A204.1 (cell line): ENCODE measurements around the gene MBLAC2.

Experiments
- FAIRE-seq: peaks from 2 replicates; lab custom pipeline; 2012; peaks lifted over from hg19 to GRCh38; lab: Jason Lieb, UNC

Gene MBLAC2

DNA sequence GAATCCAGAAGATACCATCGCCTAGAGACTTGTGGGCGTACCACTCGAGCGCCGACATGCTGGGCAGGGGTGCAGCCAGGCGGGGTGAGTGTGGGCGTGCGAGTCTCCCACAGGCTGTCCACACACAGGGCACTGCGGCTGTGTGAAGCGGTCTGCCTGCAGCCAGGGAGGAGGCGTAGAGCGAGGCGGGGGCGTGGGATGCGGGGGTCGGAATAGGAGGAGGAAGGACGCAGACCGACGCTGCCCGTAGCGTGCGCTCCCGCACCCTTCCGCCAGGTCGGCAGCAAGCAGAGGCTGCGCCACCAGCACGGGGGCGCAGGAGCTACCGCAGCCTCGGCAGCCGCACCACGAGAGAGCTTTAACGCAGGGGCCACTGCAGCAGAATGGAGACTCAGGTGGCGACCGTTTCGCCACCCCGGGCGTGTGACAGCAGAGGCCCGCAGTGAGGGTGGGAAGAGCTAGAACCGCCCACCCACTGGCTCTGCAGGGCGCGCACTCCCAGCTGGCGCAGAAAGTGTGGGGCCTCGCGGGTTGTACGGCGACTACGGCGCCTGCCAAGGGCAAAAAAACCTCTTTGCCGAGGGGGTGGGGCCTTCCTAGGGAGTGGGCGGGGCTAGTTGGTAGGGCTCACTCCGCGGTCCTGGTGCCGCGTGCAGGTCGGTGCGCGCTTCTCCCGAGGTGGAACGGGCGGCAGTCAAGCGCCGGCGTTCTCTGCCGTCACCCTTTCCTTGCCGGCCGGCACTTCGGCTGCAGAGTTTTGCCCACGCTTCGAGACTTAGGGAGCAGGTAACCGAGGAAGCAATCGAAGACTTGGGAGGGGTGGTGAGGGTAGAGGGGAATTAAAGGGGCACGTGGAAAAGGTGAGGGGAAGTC lies at the start of gene MBLAC2, which contains the start of gene POLR3G:
MBLAC2 (minus strand) TSS at position 537 of the 873 bp plus-strand sequence; CDS start at position 58, 479 bp downstream.
POLR3G (plus strand) TSS at position 630 of the 873 bp plus-strand sequence. CDS start 10,704 bp downstream, outside the sequence.
- no peak for FAIRE-seq

DNA sequence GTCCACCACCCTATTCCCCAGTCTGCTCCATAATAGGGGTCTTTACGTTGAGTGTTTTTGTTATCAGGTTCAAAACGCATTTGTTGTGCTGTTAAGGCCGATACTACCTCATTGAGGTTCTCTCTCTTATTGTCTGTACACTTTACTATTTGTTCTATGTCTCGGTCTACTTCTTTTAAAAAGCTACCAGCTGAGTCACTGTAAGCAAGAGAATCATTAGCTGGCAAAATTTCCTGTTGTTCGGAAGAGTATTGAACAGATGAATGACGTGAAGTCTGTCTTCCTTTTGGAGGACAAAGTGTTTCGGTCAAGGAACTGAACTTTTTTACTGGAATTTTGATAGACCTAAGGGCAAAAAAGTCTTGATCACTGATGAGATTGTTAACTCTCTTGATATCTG lies 44.5 kb upstream of the MBLAC2 start:
- FAIRE-seq = no peak

DNA sequence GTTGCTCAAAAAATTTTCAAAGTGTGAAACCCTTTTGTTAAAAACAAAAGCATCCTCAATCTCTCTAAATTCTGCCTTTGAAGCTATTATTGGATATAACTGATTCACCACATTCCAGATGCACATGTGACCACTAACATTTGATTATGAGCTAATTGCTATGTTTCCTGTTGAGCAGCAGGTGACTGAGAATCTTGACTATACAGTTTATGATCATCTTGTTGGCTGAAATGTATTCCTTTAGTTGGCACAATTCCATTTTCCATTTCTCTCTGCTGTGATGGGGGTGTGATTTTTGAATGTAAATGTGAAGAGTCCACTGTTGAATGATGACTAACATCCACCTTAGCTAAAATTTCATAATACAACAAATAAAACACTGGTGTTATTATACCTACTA lies 44.1 kb upstream of the MBLAC2 start:
- no peak for FAIRE-seq

DNA sequence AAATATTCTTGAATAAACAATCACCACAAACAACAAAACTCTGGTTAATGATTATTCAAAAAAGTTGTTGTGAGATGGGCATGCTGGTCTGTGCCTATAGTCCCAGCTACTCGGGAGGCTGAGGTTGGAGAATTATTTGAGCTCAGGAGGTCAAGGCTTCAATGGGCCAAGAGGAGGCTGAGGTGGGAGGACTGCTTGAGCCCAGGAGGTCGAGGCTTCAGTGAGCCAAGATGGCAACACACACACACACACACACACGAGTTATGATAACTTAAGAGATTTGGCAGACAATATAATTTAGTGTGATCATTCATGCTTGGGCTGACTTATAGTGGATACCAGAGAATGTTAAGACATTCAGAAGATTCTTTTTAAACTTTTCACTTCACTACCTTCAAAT lies 39.9 kb upstream of the MBLAC2 start:
- no peak for FAIRE-seq

DNA sequence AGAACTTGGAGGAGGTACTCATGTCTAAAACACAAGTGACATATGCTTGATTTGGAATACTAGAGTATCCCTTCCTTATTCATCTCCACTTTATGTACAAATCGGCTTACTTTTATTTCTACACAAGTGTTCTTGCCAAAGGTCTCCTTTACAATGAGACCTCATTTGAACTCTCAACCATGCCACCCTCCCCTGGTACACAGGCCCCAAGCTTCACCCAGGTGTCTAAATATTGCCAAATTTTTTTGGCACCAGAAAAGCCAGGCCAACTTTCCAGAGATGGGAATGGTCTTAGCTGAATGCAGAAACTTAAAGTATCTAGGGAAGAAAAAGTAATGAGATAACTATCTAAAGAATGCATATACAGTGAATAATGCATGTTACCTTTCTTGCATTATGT lies 35.9 kb upstream of the MBLAC2 start:
- no peak for FAIRE-seq

DNA sequence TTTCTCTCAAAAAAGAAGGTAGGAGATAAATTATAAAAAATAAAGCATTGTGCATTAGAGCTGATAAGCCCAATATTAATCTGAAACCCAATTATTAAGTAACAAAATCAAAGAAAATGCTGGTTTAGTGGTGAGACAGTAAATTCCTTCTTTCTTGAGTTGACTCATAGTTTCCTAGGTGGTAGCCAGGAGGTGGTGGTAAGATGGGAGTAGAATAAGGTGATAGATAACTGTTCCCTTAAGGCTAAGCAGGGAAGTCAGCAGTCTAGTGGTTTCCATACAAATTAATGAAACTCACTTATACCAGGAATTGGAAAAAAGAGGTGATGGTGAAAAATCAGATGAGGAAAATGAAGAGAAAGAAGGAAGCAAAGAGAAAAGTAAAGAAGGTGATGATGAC lies 31.6 kb upstream of the MBLAC2 start:
- no peak for FAIRE-seq

DNA sequence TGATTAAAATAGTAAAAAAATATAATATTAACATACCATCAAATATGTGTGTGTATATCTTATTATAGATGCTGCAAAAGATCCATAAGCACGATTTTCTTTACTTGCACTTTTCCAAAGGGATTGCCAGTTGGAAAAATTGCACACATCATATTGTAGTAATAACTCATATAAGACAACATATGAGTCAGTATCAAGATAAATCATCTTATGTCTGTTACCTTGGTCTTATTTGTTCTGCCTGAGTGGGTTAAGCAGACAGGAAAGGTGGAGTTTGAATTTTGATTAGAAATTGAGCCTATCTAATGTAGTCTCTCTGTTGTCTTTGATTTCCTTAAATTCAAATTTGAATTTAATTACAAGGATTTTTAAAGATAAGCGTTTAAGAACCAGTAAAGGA lies 30.2 kb upstream of the MBLAC2 start:
- FAIRE-seq = no peak

DNA sequence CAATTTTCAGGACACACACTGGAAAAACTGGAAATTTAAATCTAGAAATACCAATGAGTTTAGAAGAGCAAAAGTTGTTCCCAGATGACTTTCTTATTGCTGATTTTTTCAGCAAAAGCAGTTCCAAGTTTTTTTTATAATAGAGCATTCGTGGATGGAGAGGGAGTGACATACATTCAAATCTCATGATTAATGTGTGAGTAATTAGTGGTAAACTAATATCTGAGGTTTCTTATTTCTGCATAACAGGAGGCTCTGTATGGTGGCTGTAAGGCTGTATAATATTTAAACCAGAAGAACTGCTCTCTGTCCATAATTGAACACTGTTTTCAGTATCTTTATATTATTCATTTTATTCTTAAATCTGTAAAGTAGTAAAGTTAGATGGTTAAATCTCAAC lies 29.0 kb upstream of the MBLAC2 start:
- FAIRE-seq = no peak

DNA sequence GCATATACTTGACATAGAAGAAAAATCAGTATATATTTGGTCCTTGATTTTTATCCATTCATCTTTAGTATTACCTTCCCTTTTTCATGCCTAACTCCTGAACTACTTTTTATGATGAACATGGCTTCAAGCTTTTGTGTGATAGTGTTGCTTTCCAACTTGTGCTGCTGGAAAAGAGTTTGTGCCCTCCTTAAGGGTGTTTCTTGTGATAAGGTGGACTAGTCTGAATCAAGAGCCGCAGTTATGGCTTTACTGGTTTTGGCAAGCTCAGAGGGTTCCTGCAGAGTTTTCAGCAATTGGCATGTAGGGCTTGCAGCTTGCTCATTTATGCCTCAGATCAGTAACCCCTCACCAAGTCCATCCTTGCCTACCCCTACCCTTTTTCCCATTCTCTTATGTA lies 20.6 kb upstream of the MBLAC2 start:
- FAIRE-seq = no peak

DNA sequence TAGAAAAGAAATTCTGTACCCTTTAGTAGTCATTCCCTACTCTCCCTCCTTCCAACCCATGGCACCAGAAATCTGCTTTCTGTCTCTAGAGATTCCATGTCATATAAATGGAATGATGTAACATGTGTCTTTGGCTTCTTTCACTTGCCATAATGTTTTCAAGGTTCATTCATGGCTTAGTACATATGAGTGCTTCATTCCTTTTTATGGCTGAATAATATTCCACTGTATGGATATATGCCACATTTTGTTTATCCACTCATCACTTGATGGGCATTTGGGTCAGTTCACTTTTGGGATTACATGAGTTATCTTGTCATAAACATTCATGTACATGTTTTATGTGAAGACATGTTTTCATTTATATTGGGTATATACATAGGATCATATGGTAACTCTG lies 19.5 kb upstream of the MBLAC2 start:
- no peak for FAIRE-seq

DNA sequence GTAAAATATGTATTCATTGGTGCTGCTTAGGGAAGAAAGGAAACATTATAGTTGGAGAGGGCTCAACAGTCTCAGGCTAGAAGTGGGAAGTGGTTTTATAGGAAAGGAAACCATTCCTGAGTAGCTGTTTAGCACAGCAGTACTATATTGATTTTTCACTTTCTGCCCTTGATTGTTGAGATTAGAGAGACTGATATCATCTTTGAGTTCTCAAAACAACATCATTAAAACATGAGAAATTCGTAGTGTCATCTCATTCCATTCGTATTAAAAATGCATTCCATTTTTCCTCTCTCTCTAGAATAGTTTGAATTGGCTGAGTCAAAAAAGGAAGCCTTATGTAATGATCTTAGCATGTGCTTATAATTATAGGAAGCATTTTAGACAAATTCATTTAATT lies 14.2 kb upstream of the MBLAC2 start:
- FAIRE-seq = no peak

DNA sequence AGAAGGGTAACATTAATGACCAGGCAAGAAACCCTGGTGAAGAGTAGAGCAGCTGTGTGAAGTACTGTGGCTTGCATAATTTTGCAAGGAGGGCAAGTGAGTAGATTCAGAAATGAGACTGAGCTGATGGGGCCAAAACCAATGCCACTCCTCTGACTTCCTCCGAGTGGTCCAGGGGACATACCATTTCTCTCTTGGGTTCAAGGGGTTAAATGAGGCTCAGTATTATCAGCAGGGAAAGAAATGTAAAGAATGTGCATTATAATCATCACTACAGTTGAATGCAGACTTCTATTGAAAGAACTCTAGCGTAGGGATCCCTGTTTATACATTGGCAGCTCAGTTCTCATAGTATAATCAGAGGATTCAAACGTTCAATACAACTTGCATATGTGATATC lies 10.0 kb upstream of the MBLAC2 start:
- no peak for FAIRE-seq

DNA sequence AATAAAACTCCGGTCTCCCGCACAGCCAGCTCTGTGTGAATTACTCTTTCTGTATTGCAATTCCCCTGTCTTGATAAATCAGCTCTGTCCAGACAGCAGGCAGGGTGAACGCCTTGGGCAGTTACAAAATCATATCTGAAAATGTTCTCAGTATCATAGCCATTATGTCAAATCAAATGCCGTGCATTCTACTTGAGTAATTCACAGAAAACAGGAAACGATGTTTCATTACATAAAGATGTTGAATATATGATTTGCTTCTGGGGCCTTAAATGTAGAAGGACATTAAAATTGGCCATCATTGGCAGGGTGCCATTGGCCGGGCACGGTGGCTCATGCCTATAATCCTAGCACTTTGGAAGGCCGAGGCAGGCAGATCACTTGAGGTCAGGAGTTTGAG lies 8.6 kb upstream of the MBLAC2 start:
- no peak for FAIRE-seq

DNA sequence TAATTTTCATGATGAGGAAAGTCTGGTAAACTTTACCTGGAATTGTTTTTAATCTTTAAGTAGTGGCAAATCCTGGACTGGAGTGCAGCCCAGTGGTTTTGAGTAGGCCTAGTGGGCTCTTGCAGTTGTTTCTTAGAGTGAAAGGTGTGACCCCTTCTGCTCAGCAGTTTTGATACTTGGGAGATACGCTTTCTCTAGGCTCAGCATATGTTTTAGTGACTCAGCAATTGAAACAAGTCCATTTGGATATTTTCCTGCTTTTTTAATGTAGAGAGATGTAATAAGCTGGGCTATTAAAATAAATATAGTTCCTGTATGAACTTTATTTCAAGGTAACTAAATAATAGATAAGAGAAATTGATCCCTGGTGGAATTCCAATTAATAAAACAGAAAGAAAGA lies 6.1 kb upstream of the MBLAC2 start:
- no peak for FAIRE-seq

DNA sequence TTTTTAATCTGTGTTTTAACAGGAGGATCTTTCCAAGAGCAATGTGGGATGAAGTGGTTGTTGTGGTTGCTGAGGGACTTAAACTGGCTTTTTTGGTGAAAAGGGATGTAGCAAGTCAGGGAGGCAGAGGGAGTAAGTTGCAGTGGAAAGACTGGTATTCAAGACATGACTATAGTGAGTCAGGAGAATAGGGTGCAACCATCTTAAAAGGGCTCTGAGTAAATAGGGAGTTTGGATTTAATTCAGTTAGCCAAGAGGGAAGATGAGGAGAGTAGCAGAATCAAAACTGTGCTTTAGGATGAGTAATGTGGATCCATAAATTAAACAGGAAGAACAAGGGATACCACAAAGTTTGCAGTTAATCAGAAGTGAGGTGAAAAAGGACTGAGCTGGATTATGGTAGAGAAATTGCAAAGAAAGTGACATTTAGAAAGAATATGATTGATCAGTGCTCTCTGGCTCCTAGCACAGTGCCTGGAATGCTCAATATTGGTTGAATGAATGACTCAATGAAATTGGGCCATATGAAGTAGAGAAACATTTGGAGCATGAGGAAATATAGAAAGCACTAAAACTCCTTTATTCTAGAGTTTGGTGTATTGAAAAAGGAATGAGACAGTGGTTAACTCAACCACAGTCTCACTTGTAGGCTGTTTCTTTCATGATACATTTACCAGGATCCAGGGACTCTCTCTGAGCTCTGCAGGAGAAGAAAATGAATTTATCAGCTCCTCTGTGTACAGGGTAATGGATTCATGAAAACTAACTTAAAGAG lies 5.2 kb upstream of the MBLAC2 start:
- FAIRE-seq = no peak

DNA sequence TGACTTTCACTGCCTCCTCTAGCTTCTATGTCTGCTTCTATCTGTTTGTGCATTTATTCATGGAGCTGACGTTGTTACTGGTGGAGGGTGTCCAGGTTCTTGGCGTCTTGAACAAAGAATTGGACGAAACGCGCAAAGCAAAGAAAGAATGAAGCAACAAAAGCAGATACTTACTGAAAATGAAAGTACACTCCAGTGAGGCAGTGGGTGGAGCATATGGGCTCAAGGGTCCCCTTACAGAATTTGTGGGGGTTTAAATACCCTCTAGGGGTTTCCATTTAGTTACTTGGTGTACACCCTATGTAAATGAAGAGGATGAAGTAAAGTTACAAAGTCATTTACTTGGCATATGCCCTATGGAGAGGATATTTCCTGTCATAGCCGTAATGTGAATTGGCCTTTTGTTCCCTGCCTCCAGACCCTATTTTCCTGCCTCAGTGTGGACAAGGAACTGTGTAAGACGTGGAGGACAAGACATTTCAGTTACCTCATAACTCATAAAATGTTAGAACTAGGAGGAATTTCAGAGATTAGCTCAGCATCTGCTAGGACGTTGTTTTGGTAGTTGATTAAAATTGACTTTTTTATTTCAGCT lies 3.1 kb upstream of the MBLAC2 start:
- FAIRE-seq = no peak

DNA sequence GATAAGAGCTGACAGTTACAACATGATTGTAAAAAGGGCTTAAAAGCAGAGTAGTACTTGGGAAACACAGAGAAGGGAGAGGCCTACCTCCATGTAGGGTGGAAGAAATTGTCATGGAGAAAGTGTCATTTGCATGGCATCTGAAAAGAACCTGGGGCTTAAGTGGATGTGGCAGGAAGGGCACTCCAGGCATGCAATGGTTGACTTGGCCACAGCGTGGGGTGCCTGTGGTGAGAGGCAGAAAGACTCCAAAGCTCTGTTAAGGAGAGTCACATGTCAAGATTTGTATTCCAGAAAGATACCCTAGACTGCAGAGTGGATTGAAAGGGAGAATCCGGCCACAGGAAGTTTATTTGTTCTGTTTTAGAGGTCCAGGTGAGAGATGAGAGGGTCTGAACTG lies 2.5 kb upstream of the MBLAC2 start:
- no peak for FAIRE-seq

DNA sequence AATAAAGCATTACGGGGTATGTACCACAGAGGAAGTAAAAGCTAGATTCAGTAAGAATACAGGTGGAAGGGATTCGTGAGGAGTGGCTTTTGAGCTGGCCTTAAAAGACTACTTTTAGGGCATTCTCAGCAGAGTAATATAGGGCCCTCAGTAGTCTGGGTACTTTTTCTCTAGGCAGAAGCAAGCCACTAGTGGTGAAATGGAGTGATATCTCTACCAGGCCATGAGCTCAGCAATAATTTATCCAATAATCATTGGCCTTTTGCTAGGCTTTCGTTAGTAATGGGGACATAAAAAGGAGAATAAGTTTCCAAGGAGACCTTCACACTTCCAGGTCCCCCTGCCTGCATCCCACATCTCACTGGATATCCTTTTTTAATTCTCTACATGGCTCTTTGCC lies 1.8 kb upstream of the MBLAC2 start:
- FAIRE-seq = no peak

DNA sequence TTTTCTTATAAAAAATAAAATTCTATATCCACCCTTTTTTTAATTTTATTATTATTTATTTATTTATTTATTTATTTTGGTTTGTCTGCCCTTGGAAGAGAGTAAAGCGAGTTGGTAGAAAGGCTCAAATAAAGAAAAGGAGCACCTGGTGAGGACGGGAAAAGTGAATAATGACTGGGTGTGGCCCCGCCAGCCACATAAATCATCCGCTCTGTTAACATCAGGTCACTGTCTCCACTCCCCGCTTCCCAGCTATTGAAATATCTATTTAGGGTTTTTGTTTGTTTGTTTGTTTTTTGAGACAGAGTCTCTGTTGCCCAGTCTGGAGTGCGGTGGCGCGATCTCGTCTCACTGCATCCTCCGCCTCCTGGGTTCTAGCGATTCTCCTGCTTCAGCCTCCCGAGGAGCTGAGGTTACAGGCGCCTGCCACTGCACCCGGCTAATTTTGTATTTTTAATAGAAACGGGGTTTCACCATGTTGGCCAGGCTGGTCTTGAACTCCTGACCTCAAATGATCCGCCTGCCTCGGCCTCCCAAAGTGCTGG lies 937 bp upstream of the MBLAC2 start:
- no peak for FAIRE-seq

DNA sequence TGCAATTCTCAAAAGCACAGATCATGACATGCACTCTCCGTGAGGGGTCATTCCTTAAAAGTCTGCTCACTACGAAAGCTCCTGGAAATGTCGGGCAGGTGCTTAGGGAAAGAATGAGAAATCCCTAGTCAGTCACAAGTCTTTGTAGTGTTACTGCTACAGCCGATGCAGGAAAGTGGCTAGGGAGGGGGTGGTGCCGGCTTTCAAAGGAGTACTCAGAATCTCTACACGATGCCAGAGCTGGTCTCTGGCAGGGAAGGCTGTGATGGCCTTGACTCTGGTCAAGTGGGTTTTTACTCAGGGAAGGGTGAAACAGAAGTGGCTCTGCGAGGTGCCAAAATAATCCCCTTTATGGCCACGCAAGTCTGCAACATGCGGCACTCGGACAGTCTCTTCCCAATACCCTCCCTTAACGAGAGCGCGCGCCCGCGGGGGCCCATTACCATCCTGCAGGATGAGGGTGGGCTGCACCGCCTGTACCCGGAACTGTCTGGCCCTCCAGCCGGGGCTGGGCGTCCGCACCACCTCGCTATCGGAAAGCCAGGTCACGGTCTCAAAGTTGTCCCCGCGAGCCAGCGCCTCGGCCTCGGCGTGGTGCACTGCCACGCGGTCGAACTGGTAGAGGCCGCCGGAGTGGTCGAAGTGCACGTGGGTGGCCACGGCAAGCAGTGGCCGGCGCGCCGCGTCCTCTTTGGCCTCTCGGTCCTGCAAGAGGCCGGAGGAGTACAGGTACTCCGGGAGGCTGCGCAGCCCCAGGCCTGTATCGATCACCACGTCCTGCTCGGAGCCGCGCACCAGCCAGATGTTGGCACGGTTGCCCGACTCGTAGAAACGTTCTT lies 956 bp downstream of the MBLAC2 start:
- no peak for FAIRE-seq

DNA sequence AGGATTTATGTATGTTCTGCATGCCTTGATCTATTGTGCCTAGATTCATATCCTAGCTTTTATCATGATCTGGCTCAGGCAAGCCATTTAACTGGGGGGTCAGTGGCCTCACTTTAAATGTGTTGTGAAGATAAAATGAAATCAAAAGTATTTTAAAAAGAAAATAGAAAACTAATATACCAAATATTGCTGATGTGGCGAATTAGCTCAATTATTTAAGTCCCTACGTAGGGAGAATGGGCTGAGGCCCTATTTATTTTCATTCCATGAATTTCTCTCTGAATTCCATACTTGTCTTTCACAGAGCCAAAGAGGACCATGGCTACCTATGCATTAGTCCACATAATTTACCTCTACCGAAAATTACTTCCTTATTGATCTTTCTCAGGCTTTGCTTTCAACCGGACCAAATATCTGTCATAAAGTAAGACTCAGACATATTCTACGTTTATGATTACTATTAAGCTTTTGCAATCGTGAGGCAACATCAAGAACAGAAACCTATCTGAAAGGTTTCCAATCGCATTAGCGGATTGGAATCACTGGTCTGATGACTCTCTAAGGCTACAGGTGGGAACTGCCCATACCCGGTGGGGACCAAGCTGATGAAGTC lies 1.7 kb downstream of the MBLAC2 start:
- no peak for FAIRE-seq
